Prostate gland (tissue), 2 donors: Measurements from ENCODE around the gene RFTN1.

ENCODE experiments used
- POLR2A ChIP-seq: fragments of 450-650 bp; IDR thresholded peaks from one replicate; pipeline ENCODE4 v1.6.1; 2016; ENCODE audit warnings: antibody characterized with exemption, mild to moderate bottlenecking
- TF ChIP-seq, protein P1 (sequence below), 4 experiments: fragments of 200-600 bp in 2 of 4; fragments of 450-650 bp in 2 of 4; sonication (generic) in 2 of 4; IDR thresholded peaks; 1 replicate in 3 of 4; 2 replicates in 1 of 4; pipeline ENCODE4 v1.5.1; 2016 to 2019; ENCODE audit warnings: antibody characterized with exemption in 4 of 4, mild to moderate bottlenecking in 2 of 4, moderate library complexity in 2 of 4

DNA sequence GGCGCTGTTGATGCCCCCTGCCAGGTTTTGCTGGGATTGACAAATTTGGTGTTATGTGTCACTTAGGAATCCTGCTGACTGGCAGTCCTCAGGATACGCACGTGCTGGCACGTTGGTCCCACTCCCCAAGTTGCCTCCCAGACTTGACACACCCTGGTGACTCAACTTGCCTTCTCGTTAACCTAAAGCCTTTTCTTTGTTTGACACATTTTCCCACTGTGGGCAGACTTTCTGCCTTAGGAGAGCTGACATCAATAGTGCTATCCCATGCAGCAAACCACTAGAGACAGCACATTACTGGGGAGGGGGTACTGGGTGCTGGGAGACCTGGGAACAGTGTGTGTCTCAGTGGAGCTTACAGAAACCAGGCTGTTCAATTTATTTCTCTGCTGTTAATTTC lies 144.2 kb downstream of the RFTN1 start:
- TF ChIP-seq POLR2A, result no peak
- TF ChIP-seq, protein P1, sequence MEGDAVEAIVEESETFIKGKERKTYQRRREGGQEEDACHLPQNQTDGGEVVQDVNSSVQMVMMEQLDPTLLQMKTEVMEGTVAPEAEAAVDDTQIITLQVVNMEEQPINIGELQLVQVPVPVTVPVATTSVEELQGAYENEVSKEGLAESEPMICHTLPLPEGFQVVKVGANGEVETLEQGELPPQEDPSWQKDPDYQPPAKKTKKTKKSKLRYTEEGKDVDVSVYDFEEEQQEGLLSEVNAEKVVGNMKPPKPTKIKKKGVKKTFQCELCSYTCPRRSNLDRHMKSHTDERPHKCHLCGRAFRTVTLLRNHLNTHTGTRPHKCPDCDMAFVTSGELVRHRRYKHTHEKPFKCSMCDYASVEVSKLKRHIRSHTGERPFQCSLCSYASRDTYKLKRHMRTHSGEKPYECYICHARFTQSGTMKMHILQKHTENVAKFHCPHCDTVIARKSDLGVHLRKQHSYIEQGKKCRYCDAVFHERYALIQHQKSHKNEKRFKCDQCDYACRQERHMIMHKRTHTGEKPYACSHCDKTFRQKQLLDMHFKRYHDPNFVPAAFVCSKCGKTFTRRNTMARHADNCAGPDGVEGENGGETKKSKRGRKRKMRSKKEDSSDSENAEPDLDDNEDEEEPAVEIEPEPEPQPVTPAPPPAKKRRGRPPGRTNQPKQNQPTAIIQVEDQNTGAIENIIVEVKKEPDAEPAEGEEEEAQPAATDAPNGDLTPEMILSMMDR (IDR thresholded peaks at IDR 0.05), result no peak
